Stimulated activated CD8-positive, alpha-beta memory T cell treated with anti-CD3 and anti-CD28 coated beads, Interleukin-4, amount 100 ng/mL, for 24 hours (primary cell): ENCODE results near the gene STARD9.

Source experiments
- DNase-seq: peaks from one replicate; pipeline ENCODE4 v3.0.0-alpha.2; 2020; ENCODE audit warnings: low read depth

Gene STARD9

GRCh38 chr15:42694398-42694797, 119.0 kb downstream of the STARD9 start:
- DNase-seq, result no peak

DNA sequence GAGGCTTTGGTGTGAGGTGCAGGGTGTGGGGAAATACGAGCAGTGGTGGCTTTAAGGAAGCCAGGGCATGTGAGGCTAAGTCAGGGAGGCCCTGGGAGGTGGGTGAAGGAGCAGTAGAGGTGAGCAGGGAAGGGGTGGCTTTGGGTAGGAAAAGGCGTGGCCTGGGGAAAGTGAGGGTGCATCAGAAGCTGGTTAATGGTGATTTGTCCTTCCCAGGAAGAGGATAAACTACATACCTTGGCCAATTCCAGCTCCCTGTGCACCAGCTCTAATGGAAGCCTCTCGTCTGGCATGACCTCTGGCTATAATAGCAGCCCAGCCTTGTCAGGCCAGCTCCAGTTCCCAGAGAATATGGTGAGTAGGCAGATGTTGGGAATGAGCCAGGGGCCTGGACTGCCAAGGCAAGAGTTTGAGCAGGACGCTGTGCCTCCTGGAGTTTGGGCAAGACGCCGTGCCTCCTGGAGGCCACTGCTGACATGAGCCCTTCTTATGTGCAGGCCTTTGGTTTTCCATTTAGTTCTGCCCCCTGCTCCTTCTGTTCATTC, 120.2 kb downstream of the STARD9 start:
- no peak for DNase-seq

GRCh38 chr15:42696626-42697025, 121.2 kb downstream of the STARD9 start:
- DNase-seq, result no peak

- DNase-seq, result peak; percentile 28
These were observed 129.1 kb downstream of the STARD9 start for GRCh38 chr15:42704492-42704926.

- DNase-seq, result no peak
These were observed 129.9 kb downstream of the STARD9 start for GRCh38 chr15:42705336-42705735.

DNA sequence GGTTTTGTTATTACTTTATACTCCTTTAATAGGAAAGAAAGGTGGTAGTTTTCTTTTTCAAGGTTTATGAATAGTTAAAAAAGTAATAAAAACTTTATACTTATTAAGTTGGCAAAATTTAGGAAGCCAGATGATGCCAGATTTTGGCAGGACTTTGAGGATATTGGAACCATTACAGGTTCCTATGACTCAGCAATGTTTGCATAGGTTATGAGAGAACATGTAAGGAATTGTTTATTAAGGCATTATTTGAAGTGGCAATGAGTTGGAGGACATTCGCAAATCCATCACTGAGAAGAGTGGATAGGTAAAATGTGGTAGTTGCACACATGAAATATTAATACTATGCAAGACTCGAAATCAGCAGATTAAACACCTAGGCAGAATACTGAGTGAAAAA, 131.7 kb downstream of the STARD9 start:
- no peak for DNase-seq

- no peak for DNase-seq
These were observed 132.6 kb downstream of the STARD9 start for GRCh38 chr15:42707873-42708544.

DNA sequence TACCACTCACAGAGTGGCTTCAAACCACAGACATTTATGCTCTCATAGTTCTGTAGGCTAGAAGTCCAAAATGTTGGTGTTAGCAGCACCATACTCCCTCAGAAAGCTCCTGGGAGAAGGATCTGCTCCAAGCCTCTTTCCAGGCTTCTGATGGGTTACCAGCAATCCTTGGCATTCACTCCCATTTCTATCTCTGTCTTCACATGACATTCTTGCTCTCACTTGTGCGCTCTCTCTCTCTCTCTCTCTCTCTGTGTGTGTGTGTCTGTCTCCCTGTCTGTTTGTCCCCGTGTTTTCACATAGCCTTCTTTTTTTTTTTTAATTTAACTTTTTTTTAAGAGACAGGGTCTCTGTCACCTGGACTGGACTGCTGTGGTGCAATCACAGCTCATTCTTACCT, 135.3 kb downstream of the STARD9 start:
- DNase-seq, result no peak

GRCh38 chr15:42711746-42712145, 136.3 kb downstream of the STARD9 start:
- no peak for DNase-seq

- DNase-seq, result no peak
These were observed 137.2 kb downstream of the STARD9 start for GRCh38 chr15:42712584-42712983.

GRCh38 chr15:42716125-42716524, 140.7 kb downstream of the STARD9 start:
- DNase-seq, result no peak

DNA sequence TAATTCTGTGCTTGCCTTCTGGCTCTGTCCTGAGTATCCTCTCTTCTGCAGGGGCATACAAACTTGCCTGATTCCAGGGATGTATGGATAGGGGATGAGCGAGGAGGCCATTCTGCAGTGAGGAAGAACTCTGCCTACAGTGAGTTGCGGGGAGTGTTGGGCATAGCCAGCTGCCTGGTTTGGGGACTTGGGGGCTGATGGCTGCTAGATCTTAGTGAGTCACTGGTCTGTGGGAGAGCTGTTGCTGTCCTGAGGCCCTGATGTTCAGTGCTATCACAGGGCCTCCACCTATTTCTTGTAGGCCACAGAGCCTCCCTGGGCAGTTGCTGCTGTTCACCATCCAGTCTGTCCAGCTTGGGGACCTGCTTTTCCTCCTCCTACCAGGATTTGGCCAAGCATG, 141.2 kb downstream of the STARD9 start:
- no peak for DNase-seq

- DNase-seq, result no peak
These were observed 143.6 kb downstream of the STARD9 start for GRCh38 chr15:42719043-42719442.

GRCh38 chr15:42720071-42720470, 144.7 kb downstream of the STARD9 start:
- DNase-seq, result no peak

DNA sequence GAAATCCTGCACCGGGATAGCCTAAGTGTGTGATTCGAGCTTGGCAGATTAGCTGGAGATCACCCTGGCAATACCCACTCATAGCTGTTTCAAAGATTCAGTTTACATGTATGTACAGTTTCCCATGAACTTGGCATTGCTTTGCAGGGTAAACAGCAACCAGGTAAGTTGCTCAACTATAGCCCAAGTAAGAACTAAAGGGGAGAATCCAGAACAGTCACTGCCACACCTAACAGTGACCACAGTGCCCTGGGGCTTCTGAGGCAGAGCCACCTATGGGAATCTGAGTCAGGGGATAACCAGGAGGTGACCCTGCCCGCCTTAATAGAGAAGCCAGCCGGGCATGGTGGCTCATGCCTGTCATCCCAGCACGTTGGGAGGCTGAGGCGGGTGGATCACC, 145.6 kb downstream of the STARD9 start:
- no peak for DNase-seq

DNA sequence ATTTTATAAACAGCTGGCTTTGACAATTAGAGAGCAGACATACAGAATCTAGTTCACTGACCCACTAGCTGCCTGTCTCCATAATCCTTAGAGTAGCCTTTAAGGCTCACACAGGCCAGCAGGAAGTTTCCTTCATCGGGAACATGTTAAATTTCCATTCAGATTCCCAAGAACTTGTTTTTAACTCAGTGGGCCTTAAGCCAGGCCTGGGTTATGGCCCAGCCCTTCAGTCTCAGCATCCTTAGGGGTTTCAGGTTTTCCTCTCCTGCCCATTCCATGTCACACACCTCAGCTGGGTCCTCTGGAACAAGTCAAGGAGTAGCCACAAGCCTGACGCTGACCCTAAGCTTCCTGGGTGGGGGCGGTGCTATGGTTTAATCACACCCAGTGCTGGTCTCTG, 146.5 kb downstream of the STARD9 start:
- no peak for DNase-seq

GRCh38 chr15:42723068-42723467, 147.7 kb downstream of the STARD9 start:
- no peak for DNase-seq

- DNase-seq, result no peak
These were observed 148.9 kb downstream of the STARD9 start for GRCh38 chr15:42724276-42724675.

DNA sequence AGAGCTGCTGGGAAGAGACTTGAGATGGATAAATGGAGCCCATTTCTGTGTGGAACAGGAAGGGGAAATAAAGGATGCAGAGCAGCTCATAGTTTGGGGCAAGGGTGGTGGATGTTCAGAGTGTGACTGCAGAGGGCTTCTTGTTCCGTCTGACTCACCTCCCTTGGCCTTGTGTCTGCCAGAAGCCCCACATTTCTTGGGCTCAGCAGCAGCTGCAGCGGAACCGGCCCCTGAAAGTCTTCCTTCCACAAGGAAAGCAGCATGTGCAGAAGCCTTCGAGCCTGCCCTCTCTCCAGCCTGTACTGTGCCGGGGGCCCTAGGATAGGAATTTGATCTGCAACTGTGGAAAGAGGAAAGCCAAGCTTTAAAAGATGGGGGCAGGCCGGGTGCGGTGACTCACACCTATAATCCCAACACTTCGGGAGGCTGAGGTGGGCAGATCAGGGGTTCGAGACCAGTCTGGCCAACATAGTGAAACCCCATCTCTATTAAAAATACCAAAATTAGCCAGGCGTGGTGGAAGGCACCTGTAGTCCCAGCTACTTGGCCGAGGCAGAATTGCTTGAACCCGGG, 150.0 kb downstream of the STARD9 start:
- DNase-seq, result no peak

DNA sequence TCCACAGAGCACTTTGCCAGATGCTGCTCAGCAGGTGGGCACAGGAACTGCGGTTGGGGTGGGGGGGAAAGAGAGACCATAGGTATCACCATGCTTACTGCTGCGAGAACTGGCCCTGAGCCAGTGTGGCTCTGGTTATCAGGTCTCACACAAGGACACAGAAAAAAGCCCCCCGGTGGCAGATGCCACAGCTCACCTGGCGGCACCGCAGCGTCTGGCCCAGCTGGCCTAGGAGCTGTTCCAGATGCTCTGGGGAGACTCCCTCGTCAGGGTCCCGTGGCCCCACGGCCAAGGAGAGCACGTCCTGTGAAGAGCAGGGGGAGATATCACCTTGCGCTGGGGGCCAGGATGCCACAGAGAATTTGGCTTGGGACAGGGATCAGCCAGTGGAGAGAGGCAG, 150.7 kb downstream of the STARD9 start:
- no peak for DNase-seq

- no peak for DNase-seq
These were observed 152.5 kb downstream of the STARD9 start for GRCh38 chr15:42727750-42728381.

GRCh38 chr15:42728560-42728959, 153.2 kb downstream of the STARD9 start:
- no peak for DNase-seq

DNA sequence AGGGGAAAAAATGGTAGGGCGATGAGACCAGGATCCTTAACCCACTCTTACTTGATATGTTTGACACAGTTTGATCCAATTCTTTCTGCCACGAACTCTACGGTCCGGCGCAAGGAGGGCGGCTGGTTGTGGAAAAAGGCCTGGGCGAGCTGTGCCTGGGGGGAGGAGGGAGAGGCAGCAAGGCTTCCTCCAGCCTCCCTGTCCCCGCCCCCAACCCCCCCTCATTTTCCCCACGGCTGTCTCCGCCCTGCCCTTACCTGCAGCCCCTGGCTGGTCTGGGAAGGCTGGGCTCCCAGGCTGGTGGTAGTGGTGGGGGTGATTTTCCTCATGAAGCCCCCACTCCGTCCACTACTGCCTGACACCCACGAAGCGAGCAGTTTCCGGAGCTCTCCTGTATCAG, 153.6 kb downstream of the STARD9 start:
- no peak for DNase-seq
